NCI-H510A (cell line): ENCODE measurements around the gene TDRD10.
"Not testable (repeated sequence)": the region's sequence is repeated elsewhere in the genome, so short reads cannot be mapped to it uniquely, and the experiment has no call there.

ENCODE experiments used
- DNase-seq: peaks from one replicate; lab custom pipeline; 2025; lab: John Stamatoyannopoulos, UW

The TDRD10 gene

GRCh38 chr1:154517661-154518060, 15.6 kb downstream of the TDRD10 start:
- DNase-seq = no peak

- DNase-seq = no peak
These were observed 17.6 kb downstream of the TDRD10 start for GRCh38 chr1:154519591-154519991.

GRCh38 chr1:154520333-154520732, 18.3 kb downstream of the TDRD10 start:
- DNase-seq = no peak

- no peak for DNase-seq
These were observed 19.7 kb downstream of the TDRD10 start for GRCh38 chr1:154521695-154522094.

- no peak for DNase-seq
These were observed 22.9 kb downstream of the TDRD10 start for GRCh38 chr1:154524881-154525280.

GRCh38 chr1:154527192-154527591, 25.2 kb downstream of the TDRD10 start:
- no peak for DNase-seq

GRCh38 chr1:154529308-154529707, 27.3 kb downstream of the TDRD10 start:
- no peak for DNase-seq

- not testable (repeated sequence) for DNase-seq
These were observed 29.9 kb downstream of the TDRD10 start for GRCh38 chr1:154531950-154532349.

- peak; percentile 39 for DNase-seq
These were observed 32.2 kb downstream of the TDRD10 start for GRCh38 chr1:154533952-154534844.

GRCh38 chr1:154536570-154536969, 34.6 kb downstream of the TDRD10 start:
- no peak for DNase-seq

- DNase-seq = no peak
These were observed 37.8 kb downstream of the TDRD10 start for GRCh38 chr1:154539486-154540483.

GRCh38 chr1:154541231-154541630, 39.2 kb downstream of the TDRD10 start:
- no peak for DNase-seq

GRCh38 chr1:154546264-154547063, 44.4 kb downstream of the TDRD10 start:
- DNase-seq = peak; percentile 18

GRCh38 chr1:154547105-154547732, 45.2 kb downstream of the TDRD10 start:
- DNase-seq = no peak

- no peak for DNase-seq
These were observed 46.0 kb downstream of the TDRD10 start for GRCh38 chr1:154548028-154548427.

- DNase-seq = no peak
These were observed 47.3 kb downstream of the TDRD10 start for GRCh38 chr1:154549202-154549770.

- no peak for DNase-seq
These were observed 48.1 kb downstream of the TDRD10 start for GRCh38 chr1:154550070-154550469.

GRCh38 chr1:154550657-154551056, 48.6 kb downstream of the TDRD10 start:
- no peak for DNase-seq

- DNase-seq = no peak
These were observed 49.5 kb downstream of the TDRD10 start for GRCh38 chr1:154551474-154551873.

GRCh38 chr1:154552036-154552435, 50.0 kb downstream of the TDRD10 start:
- no peak for DNase-seq
